Loucy (cell line): ENCODE results near the gene GRAMD4.

Experiments used
- EZH2phosphoT487 ChIP-seq: fragments of 200-600 bp; IDR thresholded peaks from 2 replicates; pipeline ENCODE4 v1.6.1; 2018; ENCODE audit warnings: antibody characterized with exemption, mild to moderate bottlenecking, moderate library complexity, borderline replicate concordance
- TF ChIP-seq, protein P1 (sequence below): fragments of 200-600 bp; sonication (generic); conservative IDR thresholded peaks from 2 replicates; pipeline ENCODE4 v1.5.1; 2014; ENCODE audit warnings: mild to moderate bottlenecking, antibody characterized with exemption, low read length

- TF ChIP-seq, protein P1, sequence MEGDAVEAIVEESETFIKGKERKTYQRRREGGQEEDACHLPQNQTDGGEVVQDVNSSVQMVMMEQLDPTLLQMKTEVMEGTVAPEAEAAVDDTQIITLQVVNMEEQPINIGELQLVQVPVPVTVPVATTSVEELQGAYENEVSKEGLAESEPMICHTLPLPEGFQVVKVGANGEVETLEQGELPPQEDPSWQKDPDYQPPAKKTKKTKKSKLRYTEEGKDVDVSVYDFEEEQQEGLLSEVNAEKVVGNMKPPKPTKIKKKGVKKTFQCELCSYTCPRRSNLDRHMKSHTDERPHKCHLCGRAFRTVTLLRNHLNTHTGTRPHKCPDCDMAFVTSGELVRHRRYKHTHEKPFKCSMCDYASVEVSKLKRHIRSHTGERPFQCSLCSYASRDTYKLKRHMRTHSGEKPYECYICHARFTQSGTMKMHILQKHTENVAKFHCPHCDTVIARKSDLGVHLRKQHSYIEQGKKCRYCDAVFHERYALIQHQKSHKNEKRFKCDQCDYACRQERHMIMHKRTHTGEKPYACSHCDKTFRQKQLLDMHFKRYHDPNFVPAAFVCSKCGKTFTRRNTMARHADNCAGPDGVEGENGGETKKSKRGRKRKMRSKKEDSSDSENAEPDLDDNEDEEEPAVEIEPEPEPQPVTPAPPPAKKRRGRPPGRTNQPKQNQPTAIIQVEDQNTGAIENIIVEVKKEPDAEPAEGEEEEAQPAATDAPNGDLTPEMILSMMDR: no peak
- TF ChIP-seq EZH2phosphoT487: no peak
Measured at GRCh38 chr22:46589141-46589748, 30.9 kb upstream of the GRAMD4 start.
